Measurements from ENCODE around the gene CSF1.

The CSF1 gene

GRCh38 chr1:109883248-109883955 is 27.2 kb upstream of the CSF1 start:
- no peak for DNase-seq

GRCh38 chr1:109884242-109884891 is 26.3 kb upstream of the CSF1 start:
- DNase-seq = no peak

DNA sequence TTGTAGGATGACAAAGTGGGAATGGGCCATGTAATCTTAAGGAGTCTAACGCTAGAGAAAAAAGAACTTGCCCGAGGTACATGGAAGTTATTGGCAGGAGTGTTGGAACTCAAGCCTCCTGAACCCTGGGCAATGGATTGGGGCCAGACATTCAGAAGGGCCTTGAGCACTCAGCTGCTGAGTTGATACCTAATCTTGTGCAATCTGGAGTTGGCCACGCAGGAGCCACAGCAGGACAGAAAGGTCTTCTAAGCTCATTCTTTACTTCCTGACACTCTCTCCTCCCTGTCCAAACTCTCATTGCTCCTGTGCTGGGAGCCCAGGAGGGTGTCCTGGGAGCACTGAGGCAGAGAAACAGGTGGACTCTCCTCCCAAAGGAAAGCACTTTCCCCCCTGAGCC is 25.1 kb upstream of the CSF1 start:
- DNase-seq = no peak

DNA sequence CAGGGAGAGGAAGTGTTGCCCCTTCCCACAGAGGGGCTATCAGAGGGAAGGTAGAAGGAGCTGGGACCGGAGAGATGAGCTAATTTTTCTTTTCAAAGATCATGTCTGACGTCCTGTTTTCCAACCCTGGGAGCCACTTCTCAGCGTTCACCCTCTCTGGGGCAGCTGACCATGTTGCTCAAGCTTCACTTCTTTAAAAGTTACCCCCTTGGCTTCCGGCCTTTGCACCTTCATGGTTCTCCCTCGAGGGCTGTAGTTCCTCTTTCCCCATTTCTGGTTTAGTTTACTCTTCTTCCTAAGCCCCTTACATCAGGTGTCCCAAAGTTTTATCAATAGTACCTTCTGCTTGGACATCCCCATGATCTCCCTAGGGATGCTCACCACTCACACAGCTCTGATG is 23.8 kb upstream of the CSF1 start:
- DNase-seq = no peak

DNA sequence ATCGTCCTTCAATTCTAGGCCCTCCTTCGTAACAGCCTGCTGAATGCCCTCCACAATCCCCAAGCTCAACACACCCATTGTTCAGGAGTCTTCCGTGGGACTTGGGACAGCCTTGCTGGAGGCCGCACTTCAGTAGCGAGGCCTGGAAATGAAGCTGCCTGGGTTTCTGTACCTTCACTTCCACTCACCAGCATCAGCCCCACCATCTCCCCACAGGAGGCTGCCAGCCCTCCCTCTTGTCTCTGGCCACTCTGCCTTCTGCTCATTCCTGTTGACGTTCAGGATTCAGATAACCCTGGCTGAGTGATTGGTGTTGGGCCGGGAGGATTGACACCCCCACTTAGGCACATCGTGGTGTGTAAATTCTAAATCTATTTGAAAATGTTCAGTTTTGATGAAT is 23.4 kb upstream of the CSF1 start:
- DNase-seq = no peak

GRCh38 chr1:109887884-109888283 is 22.8 kb upstream of the CSF1 start:
- DNase-seq = no peak

- DNase-seq = no peak
Measured at GRCh38 chr1:109889094-109889493, 21.6 kb upstream of the CSF1 start.

DNA sequence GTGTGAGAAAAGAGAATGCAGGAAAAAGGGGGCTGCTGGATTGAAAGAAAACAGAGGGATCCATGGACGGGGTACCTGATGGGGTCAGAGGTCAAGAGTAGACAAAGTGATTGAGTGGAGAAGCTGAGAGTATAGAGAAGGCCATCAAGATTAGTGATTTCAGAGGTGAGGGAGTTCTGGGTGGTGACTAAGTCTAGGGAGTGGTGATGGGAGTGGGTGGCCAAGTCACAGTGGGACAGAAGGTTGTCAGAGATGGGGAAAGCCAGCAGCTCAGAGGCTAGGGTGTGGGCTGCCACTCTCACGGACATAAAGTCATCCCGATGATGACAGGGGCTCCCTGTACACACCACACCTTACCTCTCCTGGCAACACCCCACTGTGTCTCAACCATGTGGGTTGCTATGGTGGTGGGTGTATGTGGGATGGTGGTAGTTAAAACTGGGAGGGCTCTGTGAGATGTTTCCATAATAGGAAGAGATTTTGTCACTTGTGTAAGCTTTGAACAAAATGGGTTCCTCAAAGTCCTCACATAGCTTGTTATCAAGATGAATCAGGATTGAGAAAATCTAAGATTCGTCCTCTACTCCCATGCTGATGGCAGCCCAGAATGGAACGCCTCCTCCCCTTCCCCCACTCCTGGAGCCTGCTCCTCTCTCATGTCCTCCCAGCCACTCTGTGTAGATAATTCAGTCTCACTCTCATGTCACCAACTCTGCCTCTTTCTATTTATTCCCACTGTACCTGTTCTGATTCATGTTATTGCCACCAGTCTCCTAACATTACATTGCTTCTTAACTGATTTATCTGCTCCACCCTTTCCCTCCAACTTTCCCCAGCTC is 20.3 kb upstream of the CSF1 start:
- DNase-seq = no peak

- no peak for DNase-seq
Measured at GRCh38 chr1:109891930-109892329, 18.7 kb upstream of the CSF1 start.

DNA sequence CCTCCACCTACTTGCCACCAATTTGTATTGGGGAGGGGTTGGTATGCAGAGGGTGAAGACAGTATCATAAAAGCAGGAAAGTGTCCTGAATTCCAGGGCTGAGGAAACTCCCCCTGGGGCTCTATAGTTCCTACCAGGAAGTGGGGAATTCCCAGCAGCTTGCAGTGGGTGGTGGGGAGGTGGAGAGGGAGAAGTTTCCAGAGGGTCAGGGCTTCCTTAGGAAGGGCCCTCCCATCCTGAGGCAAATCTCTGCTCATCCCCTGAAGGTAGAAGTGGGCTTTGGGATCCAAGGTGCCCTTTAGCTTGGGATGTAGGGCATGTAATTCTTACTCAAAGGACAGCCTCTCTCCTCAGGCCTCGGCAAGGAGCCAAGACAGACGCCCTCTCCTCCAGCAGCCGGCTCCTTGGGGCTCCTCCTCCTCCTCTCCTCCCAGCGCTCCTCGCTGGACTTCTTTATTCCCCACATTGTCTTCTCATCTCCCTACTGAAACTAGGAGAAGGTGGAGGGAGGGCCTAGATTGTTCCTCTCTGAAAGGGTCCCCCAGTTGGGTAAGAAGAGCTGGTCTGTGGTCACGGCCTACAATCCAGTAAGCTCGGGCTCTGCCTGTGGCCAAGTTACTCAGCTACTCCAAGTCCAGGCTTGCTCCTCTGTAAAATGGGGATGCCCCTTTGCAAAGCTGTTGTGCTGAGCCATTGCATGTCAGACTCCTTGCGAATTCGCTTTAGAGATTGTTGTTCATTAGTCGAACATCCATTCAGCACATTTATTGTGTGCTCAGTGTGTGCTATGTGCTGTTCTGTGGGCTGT is 17.9 kb upstream of the CSF1 start:
- peak; percentile 54 for DNase-seq

DNA sequence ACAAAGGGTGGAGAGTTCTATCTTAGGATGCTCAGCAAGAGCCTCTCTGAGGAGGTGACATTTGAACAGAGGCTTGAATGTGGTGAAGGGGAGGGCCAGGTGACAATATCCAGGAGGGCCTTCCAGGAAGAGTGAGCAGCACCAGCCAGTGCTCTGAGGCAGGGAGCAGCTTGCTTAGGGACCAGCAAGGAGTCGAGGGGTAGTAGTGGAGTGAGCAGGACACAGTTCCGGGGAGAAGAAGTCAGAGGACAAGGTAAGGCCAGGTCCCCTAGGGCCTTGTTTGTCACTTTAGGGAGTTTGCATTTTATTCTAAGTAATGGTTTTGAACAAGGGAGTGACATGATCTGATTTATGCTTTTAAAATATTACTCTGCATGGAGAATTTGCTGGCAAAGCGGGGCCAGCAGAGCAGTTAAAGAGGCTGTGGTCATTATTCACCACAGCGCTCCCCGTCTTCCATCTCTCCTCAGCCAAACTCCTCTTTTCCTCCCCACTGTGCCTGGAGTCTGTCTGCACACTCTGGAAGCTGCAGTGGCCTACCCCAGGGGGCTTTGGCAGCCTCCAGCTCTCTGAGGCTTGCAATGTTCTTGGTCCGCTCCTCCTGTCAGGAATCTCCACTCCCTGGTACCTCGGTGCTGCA is 17.0 kb upstream of the CSF1 start:
- DNase-seq = no peak

DNA sequence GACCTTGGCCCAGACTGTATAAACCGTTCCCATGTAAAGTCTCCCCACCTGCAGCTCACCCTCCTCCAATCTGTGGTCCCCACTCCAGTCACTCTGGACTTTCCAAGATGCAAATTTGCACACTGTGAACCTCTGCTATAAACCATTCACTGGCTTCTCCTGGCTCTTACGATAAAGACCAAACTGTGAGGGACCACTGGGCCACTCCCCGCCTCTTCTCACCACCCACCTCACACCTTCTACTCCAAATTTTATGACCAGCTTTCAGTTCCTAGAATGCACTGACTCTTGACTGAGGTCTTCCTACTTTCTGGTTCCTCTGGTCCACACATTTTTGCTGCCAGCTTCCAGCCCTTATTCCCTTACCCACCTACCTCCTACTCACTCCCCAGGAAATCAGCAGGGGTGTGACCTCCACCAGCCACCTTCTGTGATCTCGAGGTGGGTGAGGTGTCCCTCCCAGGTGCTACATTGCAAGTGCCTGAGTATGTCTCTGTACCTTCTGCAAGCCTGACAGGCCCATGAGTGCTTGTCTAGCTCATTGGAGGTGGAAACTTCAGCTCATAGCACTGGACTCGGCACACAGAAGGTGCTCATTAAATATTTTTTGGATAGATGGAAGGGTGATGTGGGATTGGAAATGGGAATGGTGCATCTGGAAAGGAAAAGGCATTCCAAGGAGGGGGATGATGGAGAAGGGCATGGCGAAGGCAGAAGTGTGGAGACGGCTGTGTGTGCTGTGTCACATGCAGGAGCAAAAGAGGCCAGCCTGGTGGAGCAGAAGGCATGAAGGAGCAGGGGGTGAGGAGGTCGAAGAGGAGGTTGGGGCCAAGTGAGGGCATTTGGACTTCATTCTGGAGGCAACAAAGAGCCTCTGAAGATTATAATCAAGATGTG is 15.6 kb upstream of the CSF1 start:
- no peak for DNase-seq

DNA sequence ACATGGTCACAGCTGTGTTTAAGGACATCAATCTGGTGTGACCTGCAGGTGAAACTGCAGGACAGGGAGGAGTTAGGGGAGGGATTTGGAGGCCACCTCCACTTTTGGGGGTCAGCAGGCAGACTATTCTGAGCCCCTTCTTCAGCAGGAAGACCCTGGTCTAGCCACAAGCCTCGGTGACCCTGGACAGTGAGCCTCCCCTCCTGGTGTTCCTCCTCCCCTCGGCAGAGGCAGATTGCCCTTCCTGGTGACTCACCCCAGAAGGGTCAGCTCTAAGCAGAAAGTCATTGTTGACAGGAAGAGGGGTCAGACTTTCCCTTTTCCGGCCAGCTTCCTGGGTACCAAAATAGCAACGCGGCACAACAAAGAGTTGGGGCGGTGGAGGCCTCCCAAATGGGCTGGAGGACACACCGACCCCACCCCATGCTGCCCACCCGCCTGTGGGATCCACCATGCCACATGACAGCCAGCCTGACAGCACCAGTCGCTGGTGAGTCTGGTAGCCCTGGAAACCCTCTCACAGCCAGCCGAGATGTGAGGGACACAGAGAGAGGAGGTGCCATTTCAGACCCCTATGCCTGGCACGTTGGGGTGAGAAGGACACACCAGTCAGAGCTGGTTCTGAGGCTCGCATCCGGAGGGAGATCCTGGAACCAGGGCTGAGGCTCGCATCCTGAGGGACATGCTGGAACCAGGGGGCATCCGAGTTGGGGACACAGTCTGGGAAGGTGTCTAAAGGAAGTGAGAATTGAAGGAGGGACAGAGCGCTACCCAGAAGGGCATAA is 14.7 kb upstream of the CSF1 start:
- peak; percentile 49 for DNase-seq

- no peak for DNase-seq
Measured at GRCh38 chr1:109896681-109897080, 14.0 kb upstream of the CSF1 start.

GRCh38 chr1:109897259-109897955 is 13.2 kb upstream of the CSF1 start:
- no peak for DNase-seq

- DNase-seq = no peak
Measured at GRCh38 chr1:109898842-109899241, 11.8 kb upstream of the CSF1 start.

DNA sequence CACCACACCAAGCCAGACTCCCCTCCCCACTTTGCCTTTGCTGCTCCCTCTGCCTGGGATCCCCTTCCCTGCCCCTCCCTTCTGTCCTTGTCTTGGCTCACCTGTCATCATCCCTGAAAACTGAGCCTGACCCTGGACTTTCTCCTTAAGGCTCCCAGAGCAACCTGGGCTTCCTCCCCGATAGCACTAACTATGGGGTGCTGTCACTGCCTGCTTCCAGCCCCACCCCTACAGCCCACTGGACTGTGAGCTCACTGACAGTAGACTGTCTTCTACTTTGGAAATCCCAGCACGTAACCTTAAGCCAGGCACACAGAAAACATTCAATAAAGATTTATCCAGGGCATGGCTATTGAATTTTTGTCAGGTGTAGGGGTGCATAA is 9.5 kb upstream of the CSF1 start:
- no peak for DNase-seq

DNA sequence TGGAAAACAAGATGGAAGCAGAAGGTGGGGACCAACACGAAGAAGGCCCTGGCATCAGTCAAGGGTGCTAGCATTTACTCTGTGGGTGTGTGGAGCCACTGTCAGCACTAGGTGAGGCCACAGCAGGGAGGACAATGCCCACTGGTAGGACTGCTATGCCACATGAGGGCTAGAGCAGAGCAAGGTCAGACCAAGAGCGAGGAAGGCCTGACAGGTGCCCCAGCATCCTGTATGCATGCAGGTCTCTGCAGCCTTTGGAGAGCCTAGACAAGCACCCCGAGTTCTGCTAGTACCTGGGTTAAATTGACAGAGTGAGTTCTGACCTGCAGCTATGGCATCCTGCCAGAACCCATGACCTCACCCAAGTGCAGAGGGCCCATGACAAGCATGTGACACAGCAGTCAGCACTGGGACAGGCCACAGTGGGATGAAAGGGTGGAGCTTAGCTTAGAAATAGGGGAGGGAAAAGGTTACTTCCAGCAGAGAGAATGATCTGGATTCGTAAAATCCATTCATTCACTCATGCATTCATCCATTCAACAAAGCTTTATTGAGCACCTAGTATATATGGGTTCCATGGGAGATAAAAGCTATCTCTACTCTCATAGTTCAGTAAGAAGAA is 9.0 kb upstream of the CSF1 start:
- peak; percentile 21 for DNase-seq
